ENCODE results near the gene NDUFS1. TPM values are rescaled to one million over a fixed set of nuclear protein-coding genes. Genes with fewer than 3 reads are reported as not detected.
"Not testable (repeated sequence)": the region's sequence is repeated elsewhere in the genome, so short reads cannot be mapped to it uniquely, and the experiment has no call there.

Gene NDUFS1
- total RNA-seq, 1 donor from 2014 or later, result 33.6 TPM

DNA sequence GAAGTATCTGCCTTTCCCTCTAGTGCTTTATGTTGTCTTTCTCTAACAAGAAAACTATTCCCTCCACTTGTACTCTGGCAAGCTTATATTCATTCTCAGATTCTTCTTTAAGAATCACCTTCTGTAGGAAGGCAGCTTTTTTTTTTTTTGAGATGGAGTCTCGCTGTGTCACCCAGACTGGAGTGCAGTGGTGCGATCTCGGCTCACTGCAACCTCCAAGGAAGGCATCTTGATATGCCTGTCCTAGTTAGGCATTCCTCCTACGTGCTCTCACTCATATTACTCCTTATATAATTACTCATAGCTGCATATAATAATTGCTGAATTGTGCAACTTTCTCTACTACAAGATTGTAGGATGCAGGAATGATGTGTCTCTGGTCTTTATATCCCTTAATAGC, 15.8 kb downstream of the NDUFS1 start:
- TF ChIP-seq, protein P1, sequence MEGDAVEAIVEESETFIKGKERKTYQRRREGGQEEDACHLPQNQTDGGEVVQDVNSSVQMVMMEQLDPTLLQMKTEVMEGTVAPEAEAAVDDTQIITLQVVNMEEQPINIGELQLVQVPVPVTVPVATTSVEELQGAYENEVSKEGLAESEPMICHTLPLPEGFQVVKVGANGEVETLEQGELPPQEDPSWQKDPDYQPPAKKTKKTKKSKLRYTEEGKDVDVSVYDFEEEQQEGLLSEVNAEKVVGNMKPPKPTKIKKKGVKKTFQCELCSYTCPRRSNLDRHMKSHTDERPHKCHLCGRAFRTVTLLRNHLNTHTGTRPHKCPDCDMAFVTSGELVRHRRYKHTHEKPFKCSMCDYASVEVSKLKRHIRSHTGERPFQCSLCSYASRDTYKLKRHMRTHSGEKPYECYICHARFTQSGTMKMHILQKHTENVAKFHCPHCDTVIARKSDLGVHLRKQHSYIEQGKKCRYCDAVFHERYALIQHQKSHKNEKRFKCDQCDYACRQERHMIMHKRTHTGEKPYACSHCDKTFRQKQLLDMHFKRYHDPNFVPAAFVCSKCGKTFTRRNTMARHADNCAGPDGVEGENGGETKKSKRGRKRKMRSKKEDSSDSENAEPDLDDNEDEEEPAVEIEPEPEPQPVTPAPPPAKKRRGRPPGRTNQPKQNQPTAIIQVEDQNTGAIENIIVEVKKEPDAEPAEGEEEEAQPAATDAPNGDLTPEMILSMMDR (IDR thresholded peaks at IDR 0.05), result no peak
- TF ChIP-seq POLR2AphosphoS5 (IDR thresholded peaks at IDR 0.05; ENCODE audit: insufficient read depth in 1 of 2, low read depth in 1 of 2), result no peak
- no peak for TF ChIP-seq POLR2A (IDR thresholded peaks at IDR 0.05)
- H3K27ac ChIP-seq, result no peak overlapping the region
- intact Hi-C loops (cut with DNase I), result no loop called here

DNA sequence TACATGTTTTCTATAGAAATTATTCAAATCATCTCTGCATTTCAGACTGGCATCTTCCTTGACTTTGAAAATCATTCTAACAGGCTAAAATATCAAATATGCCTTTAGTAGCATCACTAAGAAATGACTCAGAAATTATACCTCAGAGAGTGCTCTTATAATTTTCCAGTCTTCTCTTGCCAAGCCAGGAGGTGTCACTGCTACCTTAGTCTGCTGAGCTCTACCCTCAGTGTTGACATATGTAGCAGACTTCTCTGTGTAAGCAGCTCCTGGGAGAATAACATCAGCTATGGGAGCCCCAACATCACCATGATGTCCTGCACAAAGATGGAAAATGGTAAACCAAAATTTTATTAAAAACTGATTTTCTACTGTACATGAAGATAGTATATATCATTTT, 31.6 kb downstream of the NDUFS1 start:
- TF ChIP-seq POLR2AphosphoS5 (IDR thresholded peaks at IDR 0.05; ENCODE audit: insufficient read depth in 1 of 2, low read depth in 1 of 2), result no peak
- no peak for TF ChIP-seq POLR2A (IDR thresholded peaks at IDR 0.05)
- TF ChIP-seq, protein P1 (IDR thresholded peaks at IDR 0.05), result no peak
- no peaks in the 10 kb centered on the region for H3K4me1 ChIP-seq
- no peak for DNase-seq (ENCODE audit: extremely low spot score in 2 of 2)
- no peaks in the 10 kb centered on the region for H3K9me3 ChIP-seq
- no peak overlapping the region for H3K27ac ChIP-seq
- no peaks in the 10 kb centered on the region for H3K27me3 ChIP-seq
- peaks cover 0 to 95% of the 10 kb centered on the region in 2 donors for H3K36me3 ChIP-seq
- no peak overlapping the region for H3K4me3 ChIP-seq
- intact Hi-C loops (cut with DNase I), result no loop called here

More for the DNA sequence above, 15.8 kb downstream of the NDUFS1 start:
- Histone ChIP-seq H3K9me3 (no peaks in the 10 kb centered on the region), H3K27me3 (no peaks in the 10 kb centered on the region), H3K4me1 (no peaks in the 10 kb centered on the region), H3K4me3 (no peak overlapping the region), H3K36me3 (peaks cover 6 to 97% of the 10 kb centered on the region in 2 donors)
- no peak for DNase-seq (ENCODE audit: extremely low spot score in 2 of 2)

DNA sequence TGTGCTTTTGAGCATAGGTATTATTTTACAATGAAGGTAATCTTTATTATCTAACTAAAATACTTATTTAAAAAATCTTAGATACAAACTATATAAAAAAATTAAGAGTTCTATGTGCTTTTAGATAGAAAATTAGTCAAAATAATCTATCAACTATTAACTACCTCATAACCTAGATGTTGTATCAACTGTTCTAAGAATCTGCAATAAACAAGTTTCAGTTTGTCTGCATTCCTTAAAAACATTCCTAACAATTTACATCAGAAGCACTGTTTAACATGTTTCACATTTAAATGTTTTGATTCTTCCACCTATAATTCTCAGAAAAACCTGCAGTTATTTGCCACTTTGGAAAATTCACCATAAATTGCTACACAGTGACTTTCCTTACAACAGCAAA, 33.3 kb downstream of the NDUFS1 start:
- peaks cover 4 to 96% of the 10 kb centered on the region in 2 donors for H3K36me3 ChIP-seq
- H3K27me3 ChIP-seq, result no peaks in the 10 kb centered on the region

DNA sequence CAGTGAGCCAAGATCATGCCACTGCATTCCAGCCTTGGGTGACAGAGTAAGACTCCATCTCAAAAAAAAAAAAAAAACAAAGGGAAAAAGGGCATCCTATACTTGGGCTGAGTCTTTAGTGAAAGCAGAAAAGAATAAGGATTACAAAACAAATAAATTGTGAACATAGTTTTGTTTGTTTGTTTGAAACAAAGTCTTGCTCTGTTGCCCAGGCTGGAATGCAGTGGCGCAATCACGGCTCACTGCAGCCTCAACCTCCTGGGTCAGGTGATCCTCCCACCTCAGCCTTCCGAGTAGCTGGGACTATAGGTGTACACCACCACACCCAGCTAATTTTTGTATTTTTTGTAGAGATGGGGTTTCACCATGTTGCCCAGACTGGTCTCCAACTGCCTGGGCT, 36.7 kb downstream of the NDUFS1 start:
- H3K27ac ChIP-seq; H3K9me3 ChIP-seq; intact Hi-C loops (cut with DNase I); H3K4me3 ChIP-seq; DNase-seq (ENCODE audit: extremely low spot score in 2 of 2); H3K27me3 ChIP-seq; H3K4me1 ChIP-seq: not testable (repeated sequence)
- peaks cover 4 to 78% of the 10 kb centered on the region in 2 donors for H3K36me3 ChIP-seq

More for the DNA sequence above, 33.3 kb downstream of the NDUFS1 start:
- Histone ChIP-seq H3K27ac (no peak overlapping the region), H3K4me1 (no peaks in the 10 kb centered on the region), H3K4me3 (no peak overlapping the region), H3K9me3 (no peaks in the 10 kb centered on the region)
- no peak for DNase-seq (ENCODE audit: extremely low spot score in 2 of 2)
- intact Hi-C loops (cut with DNase I), result no loop called here
- TF ChIP-seq POLR2AphosphoS5 (IDR thresholded peaks at IDR 0.05; ENCODE audit: insufficient read depth in 1 of 2, low read depth in 1 of 2) (no peak), POLR2A (IDR thresholded peaks at IDR 0.05) (no peak)
- TF ChIP-seq, protein P1 (IDR thresholded peaks at IDR 0.05), result no peak

DNA sequence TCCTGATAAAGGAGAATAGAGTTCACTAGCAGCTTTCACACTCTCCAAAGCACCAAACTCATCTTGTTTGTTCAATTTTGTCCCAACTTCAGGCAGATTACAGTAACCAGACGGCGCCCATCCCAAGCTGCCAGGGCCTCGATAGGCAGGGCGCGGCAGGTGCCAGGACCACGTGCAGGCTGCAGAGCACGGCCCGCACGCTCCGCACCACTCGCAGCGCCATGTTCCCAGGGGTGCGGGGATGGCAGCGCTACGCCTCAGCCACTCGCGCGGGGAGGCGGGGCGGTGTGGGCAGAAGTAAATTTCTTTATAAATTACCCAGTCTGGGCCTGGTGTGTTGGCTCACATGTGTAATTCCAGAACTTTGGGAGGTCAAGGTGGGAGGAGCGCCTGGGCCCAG, 43.0 kb downstream of the NDUFS1 start:
- Histone ChIP-seq H3K36me3 (peaks cover 3 to 23% of the 10 kb centered on the region in 2 donors), H3K27ac (no peak overlapping the region), H3K4me3 (no peak overlapping the region), H3K9me3 (no peaks in the 10 kb centered on the region), H3K4me1 (no peaks in the 10 kb centered on the region), H3K27me3 (no peaks in the 10 kb centered on the region)
- TF ChIP-seq POLR2AphosphoS5 (IDR thresholded peaks at IDR 0.05; ENCODE audit: insufficient read depth in 1 of 2, low read depth in 1 of 2) (no peak), POLR2A (IDR thresholded peaks at IDR 0.05) (no peak)
- TF ChIP-seq, protein P1 (IDR thresholded peaks at IDR 0.05), result no peak
- DNase-seq (ENCODE audit: extremely low spot score in 2 of 2), result no peak
- intact Hi-C loops (cut with DNase I), result no loop called here
